ENCODE results near the gene RHOH.

GRCh38 chr4:40211224-40212185 is 14.7 kb downstream of the RHOH start:
- TF ChIP-seq EP300 (IDR thresholded peaks at IDR 0.05; ENCODE audit: borderline replicate concordance) (no peak), CREB1 (IDR thresholded peaks at IDR 0.05; ENCODE audit: low read depth) (no peak), YY1 (IDR thresholded peaks at IDR 0.05; ENCODE audit: low read depth) (no peak)
- TF ChIP-seq, protein P1, sequence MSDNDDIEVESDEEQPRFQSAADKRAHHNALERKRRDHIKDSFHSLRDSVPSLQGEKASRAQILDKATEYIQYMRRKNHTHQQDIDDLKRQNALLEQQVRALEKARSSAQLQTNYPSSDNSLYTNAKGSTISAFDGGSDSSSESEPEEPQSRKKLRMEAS (IDR thresholded peaks at IDR 0.05): no peak
